Brain microvascular endothelial cell (primary cell): ENCODE measurements around the gene MED12L.

Experiments used
- DNase-seq: peaks from one replicate; pipeline ENCODE4 v3.0.0-alpha.2; 2020
- H3K27ac ChIP-seq: fragments of 250-450 bp; sonication (Bioruptor Pico); 2 replicates; pipeline ENCODE4 v1.5.1; 2020; ENCODE audit warnings: mild to moderate bottlenecking, moderate library complexity
- H3K27me3 ChIP-seq: fragments of 250-450 bp; sonication (Bioruptor Pico); replicated peaks from 2 replicates; pipeline ENCODE4 v1.5.1; 2020; ENCODE audit warnings: mild to moderate bottlenecking
- H3K36me3 ChIP-seq: fragments of 250-450 bp; sonication (Bioruptor Pico); replicated peaks from 2 replicates; pipeline ENCODE4 v1.5.1; 2020; ENCODE audit warnings: mild to moderate bottlenecking
- H3K4me3 ChIP-seq: 2 replicates; pipeline ENCODE4 v1.5.1; 2011; ENCODE audit warnings: low read depth, mild to moderate bottlenecking, control low read depth, low read length, moderate library complexity
- in situ Hi-C: cut with HindIII; loops from 2 replicates; pipeline ENCODE4 v1.10.0; 2017; ENCODE audit warnings: low sequenced_read_pairs, low pct_ligation_motif_present
- TF ChIP-seq, protein P1 (sequence below): IDR thresholded peaks from 2 replicates; pipeline ENCODE4 v1.5.1; 2011; ENCODE audit warnings: low read depth, mild to moderate bottlenecking, moderate library complexity, low read length, control low read depth, inconsistent platforms; ENCODE audit errors: missing control alignments

The MED12L gene

DNA sequence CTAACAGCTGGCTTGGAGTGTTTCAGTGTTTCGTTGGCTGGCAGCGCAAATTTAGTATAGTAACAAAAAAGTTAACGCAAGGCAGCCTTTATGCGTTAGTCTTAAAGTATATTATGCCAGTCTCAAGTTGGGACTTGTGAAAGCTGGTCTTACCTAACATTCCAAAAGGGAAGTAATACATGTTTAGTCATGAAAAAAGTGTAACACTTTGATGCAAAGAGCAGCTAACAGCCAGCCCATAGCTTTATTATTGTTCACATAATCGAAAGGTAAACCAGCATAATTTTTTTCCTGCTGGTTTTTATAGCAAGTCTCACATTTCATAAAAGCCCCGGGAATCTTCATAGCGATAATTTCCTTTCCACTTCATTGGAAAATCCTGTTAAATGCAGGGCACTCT lies 233.5 kb downstream of the MED12L start:
- TF ChIP-seq, protein P1, sequence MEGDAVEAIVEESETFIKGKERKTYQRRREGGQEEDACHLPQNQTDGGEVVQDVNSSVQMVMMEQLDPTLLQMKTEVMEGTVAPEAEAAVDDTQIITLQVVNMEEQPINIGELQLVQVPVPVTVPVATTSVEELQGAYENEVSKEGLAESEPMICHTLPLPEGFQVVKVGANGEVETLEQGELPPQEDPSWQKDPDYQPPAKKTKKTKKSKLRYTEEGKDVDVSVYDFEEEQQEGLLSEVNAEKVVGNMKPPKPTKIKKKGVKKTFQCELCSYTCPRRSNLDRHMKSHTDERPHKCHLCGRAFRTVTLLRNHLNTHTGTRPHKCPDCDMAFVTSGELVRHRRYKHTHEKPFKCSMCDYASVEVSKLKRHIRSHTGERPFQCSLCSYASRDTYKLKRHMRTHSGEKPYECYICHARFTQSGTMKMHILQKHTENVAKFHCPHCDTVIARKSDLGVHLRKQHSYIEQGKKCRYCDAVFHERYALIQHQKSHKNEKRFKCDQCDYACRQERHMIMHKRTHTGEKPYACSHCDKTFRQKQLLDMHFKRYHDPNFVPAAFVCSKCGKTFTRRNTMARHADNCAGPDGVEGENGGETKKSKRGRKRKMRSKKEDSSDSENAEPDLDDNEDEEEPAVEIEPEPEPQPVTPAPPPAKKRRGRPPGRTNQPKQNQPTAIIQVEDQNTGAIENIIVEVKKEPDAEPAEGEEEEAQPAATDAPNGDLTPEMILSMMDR: no peak
- no peaks in the 10 kb centered on the region for H3K36me3 ChIP-seq
- DNase-seq: no peak
- no peaks in the 10 kb centered on the region for H3K27me3 ChIP-seq
- in situ Hi-C loops: no loop called here
- no peak overlapping the region for H3K4me3 ChIP-seq
- H3K27ac ChIP-seq: no peak overlapping the region

DNA sequence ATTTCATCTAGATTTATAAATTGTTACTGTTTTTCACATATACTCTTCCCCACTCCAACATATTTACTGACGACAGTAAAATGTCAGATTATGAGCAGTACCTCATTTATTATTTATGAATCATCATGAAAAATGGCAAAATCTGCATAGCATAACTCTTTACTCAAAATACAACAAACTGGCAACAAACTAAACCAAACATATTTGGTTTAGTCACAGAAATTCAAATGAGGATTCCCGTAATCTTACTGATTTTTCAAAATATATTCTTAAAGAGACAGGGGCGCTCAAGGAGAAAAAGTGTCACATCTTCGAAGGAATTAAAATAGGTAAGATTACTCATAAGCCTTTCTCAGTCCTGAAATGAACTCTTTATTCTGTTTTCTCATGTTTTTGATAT lies 234.2 kb downstream of the MED12L start:
- no peaks in the 10 kb centered on the region for H3K36me3 ChIP-seq
- H3K4me3 ChIP-seq: no peak overlapping the region
- in situ Hi-C loops: no loop called here
- no peak overlapping the region for H3K27ac ChIP-seq
- no peaks in the 10 kb centered on the region for H3K27me3 ChIP-seq
- no peak for DNase-seq
- TF ChIP-seq, protein P1: no peak

DNA sequence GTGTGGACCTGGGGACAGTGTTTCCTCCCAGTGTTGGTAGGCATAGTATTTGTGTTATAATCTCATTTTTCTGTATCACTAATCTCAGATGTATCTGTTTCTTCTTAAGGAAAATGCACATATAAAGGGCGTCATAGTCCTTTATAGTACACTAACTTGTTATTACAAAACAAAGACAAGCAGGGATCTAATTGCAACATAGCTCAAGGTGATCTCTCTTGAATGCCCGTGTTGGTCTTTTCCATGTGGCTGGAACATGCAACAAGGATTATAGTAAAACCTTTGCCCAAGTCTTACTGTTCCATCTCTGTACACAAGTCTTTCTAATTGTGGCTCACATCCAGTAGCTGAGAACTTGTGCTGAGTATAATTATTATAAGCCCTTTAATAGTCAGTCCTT lies 234.7 kb downstream of the MED12L start:
- Histone ChIP-seq H3K4me3 (no peak overlapping the region), H3K36me3 (no peaks in the 10 kb centered on the region), H3K27me3 (no peaks in the 10 kb centered on the region), H3K27ac (no peak overlapping the region)
- no peak for DNase-seq
- TF ChIP-seq, protein P1: no peak
- in situ Hi-C loops: no loop called here

DNA sequence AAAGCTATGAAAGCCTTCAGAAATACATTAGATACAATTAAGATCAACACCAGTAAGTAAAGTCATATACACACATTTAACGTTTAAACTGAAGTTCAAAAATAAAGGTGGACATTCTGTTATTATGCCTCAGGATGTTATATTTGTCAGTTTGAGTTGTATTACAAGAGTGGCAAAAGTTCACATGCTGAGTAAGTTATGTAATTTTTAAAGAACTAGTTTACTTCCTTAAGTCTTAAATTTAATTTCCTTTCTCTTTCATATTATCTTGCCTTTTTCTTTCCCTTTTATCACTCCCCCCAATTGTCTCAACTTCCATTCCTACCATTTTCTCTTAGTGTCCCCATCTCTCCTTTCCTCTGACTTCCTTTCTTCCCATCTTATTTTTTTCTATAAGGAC lies 236.1 kb downstream of the MED12L start:
- TF ChIP-seq, protein P1: no peak
- no peak overlapping the region for H3K27ac ChIP-seq
- in situ Hi-C loops: no loop called here
- no peaks in the 10 kb centered on the region for H3K27me3 ChIP-seq
- H3K36me3 ChIP-seq: no peaks in the 10 kb centered on the region
- no peak for DNase-seq
- H3K4me3 ChIP-seq: no peak overlapping the region

DNA sequence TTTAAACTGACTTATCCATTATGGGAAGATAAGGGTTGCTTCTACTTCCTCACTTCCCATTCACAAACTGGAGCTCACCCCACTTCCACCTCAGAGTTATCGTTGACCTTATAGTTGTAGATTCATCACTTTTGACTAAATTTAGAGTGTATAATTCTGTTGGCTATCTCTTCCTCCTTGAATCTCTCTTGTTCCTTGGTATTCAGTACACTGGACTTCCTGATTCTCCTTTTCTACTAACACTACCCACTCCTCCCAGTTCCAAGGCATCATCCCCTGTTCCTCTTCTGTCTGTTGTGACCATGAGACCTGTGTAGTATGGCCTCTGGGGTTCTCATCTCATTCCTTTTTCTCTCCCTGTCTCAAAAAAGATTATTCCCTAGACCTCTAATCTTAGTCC lies 237.0 kb downstream of the MED12L start:
- no peaks in the 10 kb centered on the region for H3K36me3 ChIP-seq
- TF ChIP-seq, protein P1: no peak
- in situ Hi-C loops: no loop called here
- H3K27me3 ChIP-seq: no peaks in the 10 kb centered on the region
- no peak overlapping the region for H3K27ac ChIP-seq
- DNase-seq: no peak
- H3K4me3 ChIP-seq: no peak overlapping the region

DNA sequence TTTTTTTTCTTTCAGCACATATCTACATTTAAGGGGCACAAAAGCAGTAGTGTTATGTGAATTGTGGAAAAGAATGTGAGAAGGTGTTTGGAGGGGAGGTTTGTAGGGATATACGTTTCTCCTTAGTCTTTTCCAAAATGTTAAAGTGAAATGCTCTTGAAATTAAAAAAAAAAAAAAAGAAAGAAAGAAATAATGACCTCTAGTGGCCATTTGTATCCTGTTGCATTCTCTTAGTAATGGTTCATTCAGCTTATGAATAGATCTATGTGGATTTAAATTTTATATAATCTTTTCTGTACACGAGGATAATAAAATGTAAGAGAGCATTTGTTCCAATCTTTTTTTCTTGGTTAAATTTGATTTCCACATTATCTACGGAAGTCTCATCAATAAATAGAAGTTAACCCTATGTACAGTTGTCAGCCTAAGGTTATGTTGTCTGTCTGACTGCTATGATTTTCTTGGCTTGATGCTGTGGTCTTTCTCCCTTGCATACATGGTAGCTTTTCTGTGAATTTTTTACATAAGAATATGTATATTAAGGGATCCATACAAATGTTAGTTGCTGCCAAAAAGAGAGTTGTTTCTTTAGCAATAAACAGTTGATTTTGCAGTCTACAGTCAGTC lies 242.2 kb downstream of the MED12L start:
- no peak for DNase-seq
- Histone ChIP-seq H3K36me3 (no peaks in the 10 kb centered on the region), H3K4me3 (no peak overlapping the region), H3K27ac (no peak overlapping the region), H3K27me3 (no peaks in the 10 kb centered on the region)
- TF ChIP-seq, protein P1: no peak
- in situ Hi-C loops: no loop called here
